NCI-H1048 (cell line): ENCODE measurements around the gene NBPF3.
A peak's percentile ranks its signal among the peaks of the same experiment; 100 is the strongest.
"Not testable (repeated sequence)": the region's sequence is repeated elsewhere in the genome, so short reads cannot be mapped to it uniquely, and the experiment has no call there.

Experiments
- DNase-seq: peaks from one replicate; lab custom pipeline; 2025; lab: John Stamatoyannopoulos, UW

NBPF3 gene

GRCh38 chr1:21439721-21440629, at the start of gene NBPF3:
NBPF3 (plus strand) TSS chr1:21440137; CDS start chr1:21445087, 4,950 bp downstream.
- peak; percentile 84 for DNase-seq

- DNase-seq, result no peak
These were observed 48.4 kb upstream of the NBPF3 start for GRCh38 chr1:21391497-21391896.

GRCh38 chr1:21392587-21393263, 47.2 kb upstream of the NBPF3 start:
- no peak for DNase-seq

- DNase-seq, result no peak
These were observed 43.4 kb upstream of the NBPF3 start for GRCh38 chr1:21396516-21396915.

- no peak for DNase-seq
These were observed 42.1 kb upstream of the NBPF3 start for GRCh38 chr1:21397813-21398188.

- DNase-seq, result not testable (repeated sequence)
These were observed 38.1 kb upstream of the NBPF3 start for GRCh38 chr1:21401726-21402346.

GRCh38 chr1:21406659-21407058, 33.3 kb upstream of the NBPF3 start:
- no peak for DNase-seq

GRCh38 chr1:21409897-21410296, 30.0 kb upstream of the NBPF3 start:
- DNase-seq, result not testable (repeated sequence)

GRCh38 chr1:21414015-21414414, 25.9 kb upstream of the NBPF3 start:
- DNase-seq, result no peak

- DNase-seq, result not testable (repeated sequence)
These were observed 19.6 kb upstream of the NBPF3 start for GRCh38 chr1:21420378-21420777.

- not testable (repeated sequence) for DNase-seq
These were observed 18.6 kb upstream of the NBPF3 start for GRCh38 chr1:21421307-21421706.

GRCh38 chr1:21427798-21428480, 12.0 kb upstream of the NBPF3 start:
- DNase-seq, result not testable (repeated sequence)

- DNase-seq, result not testable (repeated sequence)
These were observed 11.4 kb upstream of the NBPF3 start for GRCh38 chr1:21428481-21429073.

GRCh38 chr1:21429210-21429609, 10.7 kb upstream of the NBPF3 start:
- DNase-seq, result not testable (repeated sequence)

- not testable (repeated sequence) for DNase-seq
These were observed 9.1 kb upstream of the NBPF3 start for GRCh38 chr1:21430875-21431274.

- no peak for DNase-seq
These were observed 5.5 kb upstream of the NBPF3 start for GRCh38 chr1:21434394-21434793.

- no peak for DNase-seq
These were observed 4.1 kb upstream of the NBPF3 start for GRCh38 chr1:21435646-21436487.

- no peak for DNase-seq
These were observed 3.2 kb upstream of the NBPF3 start for GRCh38 chr1:21436488-21437340.

- no peak for DNase-seq
These were observed 2.6 kb upstream of the NBPF3 start for GRCh38 chr1:21437341-21437640.
